ENCODE data around the gene AGFG1. TPM values are rescaled to one million over a fixed set of nuclear protein-coding genes. Genes with fewer than 3 reads are reported as not detected.
"Not testable (repeated sequence)": the region's sequence is repeated elsewhere in the genome, so short reads cannot be mapped to it uniquely, and the experiment has no call there.

The AGFG1 gene
- total RNA-seq, 4 donors from 2014 or later, result 42.1 to 83.1 (median 53.5) TPM

DNA sequence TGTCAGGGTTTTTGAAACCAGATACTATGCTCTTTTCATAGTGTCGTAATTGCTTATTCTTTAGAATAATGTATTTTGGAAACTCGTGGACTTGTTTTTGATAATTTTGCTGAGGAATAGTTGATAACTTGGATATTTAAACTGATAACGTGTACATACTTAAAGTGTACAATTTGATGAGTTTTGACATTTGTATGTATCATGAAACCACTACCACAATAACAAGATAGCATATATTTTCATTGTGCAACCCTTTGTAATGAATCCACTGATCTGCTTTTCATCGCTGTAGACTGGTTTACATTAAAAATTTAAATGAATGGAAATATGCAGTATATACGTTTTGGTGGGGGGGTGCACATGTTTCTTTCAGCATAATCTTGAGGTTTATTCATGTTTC is 45.8 kb downstream of the AGFG1 start:
- Histone ChIP-seq H3K36me3 (peaks cover 0 to 3% (median 2%) of the 10 kb centered on the region in 3 donors), H3K27ac (no peak overlapping the region), H3K27me3 (no peaks in the 10 kb centered on the region), H3K4me3 (no peak overlapping the region), H3K9me3 (no peaks in the 10 kb centered on the region), H3K4me1 (peaks cover 0 to 59% (median 10%) of the 10 kb centered on the region in 4 donors)
- DNase-seq (ENCODE audit: low spot score in 2 of 2), result no peak
- TF ChIP-seq EP300 (IDR thresholded peaks at IDR 0.05) (no peak), POLR2A (IDR thresholded peaks at IDR 0.05) (no peak)
- TF ChIP-seq, protein P1, sequence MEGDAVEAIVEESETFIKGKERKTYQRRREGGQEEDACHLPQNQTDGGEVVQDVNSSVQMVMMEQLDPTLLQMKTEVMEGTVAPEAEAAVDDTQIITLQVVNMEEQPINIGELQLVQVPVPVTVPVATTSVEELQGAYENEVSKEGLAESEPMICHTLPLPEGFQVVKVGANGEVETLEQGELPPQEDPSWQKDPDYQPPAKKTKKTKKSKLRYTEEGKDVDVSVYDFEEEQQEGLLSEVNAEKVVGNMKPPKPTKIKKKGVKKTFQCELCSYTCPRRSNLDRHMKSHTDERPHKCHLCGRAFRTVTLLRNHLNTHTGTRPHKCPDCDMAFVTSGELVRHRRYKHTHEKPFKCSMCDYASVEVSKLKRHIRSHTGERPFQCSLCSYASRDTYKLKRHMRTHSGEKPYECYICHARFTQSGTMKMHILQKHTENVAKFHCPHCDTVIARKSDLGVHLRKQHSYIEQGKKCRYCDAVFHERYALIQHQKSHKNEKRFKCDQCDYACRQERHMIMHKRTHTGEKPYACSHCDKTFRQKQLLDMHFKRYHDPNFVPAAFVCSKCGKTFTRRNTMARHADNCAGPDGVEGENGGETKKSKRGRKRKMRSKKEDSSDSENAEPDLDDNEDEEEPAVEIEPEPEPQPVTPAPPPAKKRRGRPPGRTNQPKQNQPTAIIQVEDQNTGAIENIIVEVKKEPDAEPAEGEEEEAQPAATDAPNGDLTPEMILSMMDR (IDR thresholded peaks at IDR 0.05), result no peak
- 85 to 90% methylated on average over 5 of the region's 5 CpGs for WGBS, 2 donors

DNA sequence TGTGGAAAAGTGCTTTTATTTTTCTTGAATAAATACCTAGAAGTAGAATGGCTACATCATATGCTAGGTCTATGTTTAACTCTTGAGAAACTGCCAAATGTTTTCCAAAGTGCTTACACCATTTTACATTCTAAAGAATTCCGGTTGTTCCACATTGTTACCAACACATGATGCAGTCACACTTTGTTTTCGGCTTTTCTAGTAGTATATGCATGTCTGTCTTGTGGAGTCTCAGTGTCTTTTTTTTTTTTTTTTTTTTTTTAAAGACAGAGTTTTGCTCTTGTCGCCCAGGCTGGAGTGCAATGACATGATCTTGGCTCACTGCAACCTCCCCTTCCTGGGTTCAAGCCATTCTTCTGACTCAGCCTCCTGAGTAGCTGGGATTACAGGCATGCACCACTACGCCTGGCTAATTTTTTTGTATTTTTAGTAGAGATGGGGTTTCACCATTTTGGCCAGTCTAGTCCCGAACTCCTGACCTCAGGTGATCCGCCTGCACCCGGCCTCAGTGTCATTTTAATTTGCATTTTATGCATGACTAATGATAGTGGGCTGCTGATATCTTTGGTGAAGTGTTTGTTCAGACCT is 46.4 kb downstream of the AGFG1 start:
- DNase-seq (ENCODE audit: low spot score in 2 of 2); H3K27ac ChIP-seq; H3K36me3 ChIP-seq; H3K27me3 ChIP-seq; H3K4me3 ChIP-seq; H3K9me3 ChIP-seq: not testable (repeated sequence)
- WGBS, 2 donors, result 70 to 73% methylated on average over 7 of the region's 7 CpGs
- peaks cover 0 to 53% (median 9%) of the 10 kb centered on the region in 4 donors for H3K4me1 ChIP-seq

- not testable (repeated sequence) for DNase-seq (ENCODE audit: low spot score in 2 of 2); H3K27me3 ChIP-seq; H3K4me3 ChIP-seq; H3K27ac ChIP-seq; H3K9me3 ChIP-seq
- Histone ChIP-seq H3K36me3 (peaks cover 0 to 28% (median 2%) of the 10 kb centered on the region in 3 donors), H3K4me1 (peaks cover 0 to 36% (median 3%) of the 10 kb centered on the region in 4 donors)
- 95 to 97% methylated on average over 3 of the region's 3 CpGs for whole genome bisulfite sequencing, 2 donors
Observed at GRCh38 chr2:227521178-227521577, 49.2 kb downstream of the AGFG1 start.

DNA sequence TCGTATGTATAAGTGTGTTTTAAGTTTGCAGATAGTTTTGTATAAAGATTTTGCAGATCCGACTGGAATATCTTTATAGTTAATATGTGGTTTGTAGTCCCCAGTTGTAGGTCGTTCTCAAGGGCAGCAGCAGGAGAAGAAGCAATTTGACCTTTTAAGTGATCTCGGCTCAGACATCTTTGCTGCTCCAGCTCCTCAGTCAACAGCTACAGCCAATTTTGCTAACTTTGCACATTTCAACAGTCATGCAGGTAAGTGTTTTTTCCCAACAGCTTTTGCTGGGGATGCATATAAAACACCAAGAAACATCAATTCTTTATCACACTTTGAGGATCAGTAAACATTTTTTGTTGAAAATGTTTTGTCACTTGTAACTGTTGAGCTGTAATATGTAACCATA is 52.7 kb downstream of the AGFG1 start:
- H3K36me3 ChIP-seq, result peaks cover 0 to 38% (median 2%) of the 10 kb centered on the region in 3 donors
- H3K27ac ChIP-seq, result no peak overlapping the region
- peaks cover 0 to 13% (median 0%) of the 10 kb centered on the region in 4 donors for H3K4me1 ChIP-seq
- DNase-seq (ENCODE audit: low spot score in 2 of 2), result no peak
- no peak overlapping the region for H3K4me3 ChIP-seq
- TF ChIP-seq EP300 (IDR thresholded peaks at IDR 0.05), result no peak
- no peak for TF ChIP-seq POLR2A (IDR thresholded peaks at IDR 0.05)
- TF ChIP-seq, protein P1 (IDR thresholded peaks at IDR 0.05), result no peak
- H3K27me3 ChIP-seq, result no peaks in the 10 kb centered on the region
- no peaks in the 10 kb centered on the region for H3K9me3 ChIP-seq
- 67 to 68% methylated on average over 4 of the region's 4 CpGs for WGBS, 2 donors

DNA sequence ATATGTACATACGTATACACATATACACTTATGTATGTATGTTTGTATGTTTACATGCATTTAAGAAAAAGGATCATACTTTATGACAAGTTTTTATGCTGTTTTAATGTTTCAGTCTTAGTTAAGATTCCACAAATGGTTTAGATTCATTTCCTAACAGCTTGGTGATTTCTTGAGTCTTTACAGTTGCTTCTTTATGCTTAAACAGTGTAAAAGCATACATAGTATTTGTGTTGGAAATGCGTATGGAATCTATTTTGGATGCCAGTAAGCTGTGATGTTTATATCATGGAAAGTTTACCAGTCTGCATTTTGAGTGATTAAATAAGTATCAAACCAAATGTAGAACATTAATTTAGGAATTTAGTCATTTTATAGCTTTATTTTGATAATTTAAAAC is 55.4 kb downstream of the AGFG1 start:
- peaks cover 0 to 48% (median 0%) of the 10 kb centered on the region in 3 donors for H3K36me3 ChIP-seq
- no peak for DNase-seq (ENCODE audit: low spot score in 2 of 2)
- no peak overlapping the region for H3K27ac ChIP-seq
- no peaks in the 10 kb centered on the region for H3K9me3 ChIP-seq
- no peak for TF ChIP-seq EP300 (IDR thresholded peaks at IDR 0.05)
- TF ChIP-seq, protein P1 (IDR thresholded peaks at IDR 0.05), result no peak
- no peak for TF ChIP-seq POLR2A (IDR thresholded peaks at IDR 0.05)
- WGBS, 2 donors, result 76 to 84% methylated on average over 2 of the region's 2 CpGs
- H3K27me3 ChIP-seq, result no peaks in the 10 kb centered on the region
- no peak overlapping the region for H3K4me3 ChIP-seq
- H3K4me1 ChIP-seq, result peaks cover 0 to 10% (median 0%) of the 10 kb centered on the region in 4 donors

- Histone ChIP-seq H3K4me1 (peaks cover 0 to 10% (median 0%) of the 10 kb centered on the region in 4 donors), H3K27ac (no peak overlapping the region), H3K36me3 (peaks cover 0 to 55% (median 0%) of the 10 kb centered on the region in 3 donors), H3K27me3 (no peaks in the 10 kb centered on the region), H3K9me3 (no peaks in the 10 kb centered on the region), H3K4me3 (no peak overlapping the region)
- WGBS, 2 donors, result 43 to 48% methylated on average over 1 of the region's 1 CpG
- no peak for DNase-seq (ENCODE audit: low spot score in 2 of 2)
- TF ChIP-seq, protein P1 (IDR thresholded peaks at IDR 0.05), result no peak
- TF ChIP-seq EP300 (IDR thresholded peaks at IDR 0.05) (no peak), POLR2A (IDR thresholded peaks at IDR 0.05) (no peak)
Observed at GRCh38 chr2:227528803-227529202, 56.8 kb downstream of the AGFG1 start.
